Kidney (tissue), 14 donors: Measurements from ENCODE around the gene PRKCQ. TPM values are rescaled to one million over a fixed set of nuclear protein-coding genes. Genes with fewer than 3 reads are reported as not detected.

Experiments
- DNase-seq, 5 donors: peaks; one replicate each; pipeline ENCODE4 v3.0.0-alpha.2; 2013 to 2020
- FAIRE-seq: peaks from 2 replicates; lab custom pipeline; 2012; peaks lifted over from hg19 to GRCh38; lab: Jason Lieb, UNC
- H3K27ac ChIP-seq, 2 donors: one replicate each; pipeline ENCODE4 v1.7.0; 2013; ENCODE audit warnings: low read depth in 2 of 2, low read length in 2 of 2, inconsistent platforms in 1 of 2
- H3K27me3 ChIP-seq: one replicate; pipeline ENCODE4 v1.7.1; 2013; ENCODE audit warnings: low read length, inconsistent platforms; ENCODE audit not compliant: control insufficient read depth, insufficient read depth
- H3K36me3 ChIP-seq, 3 donors: one replicate each; pipeline versions ENCODE4 v1.7.0 to v1.7.1; 2013; ENCODE audit warnings: low read length in 3 of 3, control low read depth in 1 of 3, inconsistent platforms in 1 of 3; ENCODE audit not compliant: insufficient read depth in 3 of 3, control insufficient read depth in 2 of 3
- H3K4me1 ChIP-seq, 3 donors: one replicate each; pipeline versions ENCODE4 v1.7.0 to v1.7.1; 2013; ENCODE audit warnings: low read length in 3 of 3, inconsistent platforms in 1 of 3, low read depth in 1 of 3; ENCODE audit not compliant: control insufficient read depth in 2 of 3, insufficient read depth in 2 of 3
- H3K4me3 ChIP-seq, 3 donors: one replicate each; pipeline versions ENCODE4 v1.7.0 to v1.8.1; 2013; ENCODE audit warnings: low read length in 3 of 3, control low read depth in 1 of 3, inconsistent platforms in 1 of 3
- H3K9ac ChIP-seq, 3 donors: one replicate each; pipeline versions ENCODE4 v1.7.0 to v1.7.1; 2013; ENCODE audit warnings: low read length in 3 of 3, control low read depth in 1 of 3, inconsistent platforms in 1 of 3
- H3K9me3 ChIP-seq, 3 donors: one replicate each; pipeline versions ENCODE4 v1.7.0 to v1.7.1; 2013; ENCODE audit warnings: low read length in 3 of 3, control low read depth in 1 of 3, inconsistent platforms in 1 of 3; ENCODE audit not compliant: control insufficient read depth in 2 of 3, insufficient read depth in 1 of 3
- intact Hi-C: fragments of 100-400 bp; cut with DNase I; formaldehyde crosslinking; loops from one replicate; pipeline ENCODE4 v1.11.1; 2022
- polyA plus RNA-seq: library from polyadenylated mRNA; stranded (reverse); fragments of 350-450 nt; fragmentation: Illumina TruSeq; extraction: RNeasy Lipid Tissue Mini Kit (QIAGEN cat#74804); gene quantifications from one replicate; pipeline ENCODE4 v1.2.3, GENCODE V29; 2014; ENCODE audit warnings: low read depth, low replicate concordance; ENCODE audit not compliant: insufficient read depth
- total RNA-seq: library from RNA; stranded (reverse); fragmentation: NEBNext Ultra II Directional; extraction: Animal tissue kit (Norgen Biotek cat#: 25700); gene quantifications from one replicate; pipeline ENCODE4 v1.2.1, GENCODE V29; 2021
- TF ChIP-seq, protein P1 (sequence below): IDR thresholded peaks from 3 replicates; pipeline ENCODE4 v1.5.1; 2012; ENCODE audit warnings: mild to moderate bottlenecking, moderate library complexity, borderline replicate concordance; ENCODE audit not compliant: insufficient read depth; ENCODE audit errors: extremely low read depth
- donor health status: control.
- donor health status: control.
- donor health status: control.
- donor health status: control.
- donor health status: control.
- donor health status: DM: yes; HTN: yes; CAD: no.
- donor health status: Normal renal cell carcinoma (clear cell type).

Gene PRKCQ
- total and polyA plus RNA-seq, 2 donors from 2014 or later: 6.1 to 17.5 TPM

DNA sequence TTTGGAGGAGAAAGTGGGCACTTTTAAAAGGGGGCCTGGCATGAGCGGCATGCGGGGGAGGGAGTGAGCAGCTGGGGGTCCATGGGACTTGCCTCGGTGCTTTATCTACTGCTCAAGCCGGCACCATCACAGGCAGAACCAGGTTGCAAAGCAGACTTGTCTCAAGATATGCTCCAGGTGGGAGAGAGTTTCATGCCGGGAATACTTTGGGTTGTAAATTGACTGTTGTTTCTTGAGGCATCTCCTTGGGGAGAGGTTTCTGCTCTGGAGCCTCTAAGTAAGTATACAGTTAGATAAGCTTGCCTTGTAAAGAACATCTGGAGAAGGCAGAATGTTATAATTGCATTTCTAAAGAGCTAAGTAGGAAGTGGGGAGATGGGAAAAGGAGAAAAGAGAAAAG is 42.8 kb upstream of the PRKCQ start:
- Histone ChIP-seq H3K4me1 (no peaks in the 10 kb centered on the region), H3K27me3 (no peaks in the 10 kb centered on the region), H3K4me3 (no peak overlapping the region), H3K9me3 (no peaks in the 10 kb centered on the region), H3K36me3 (no peaks in the 10 kb centered on the region), H3K9ac (no peak overlapping the region), H3K27ac (no peak overlapping the region)
- DNase-seq: no peak
- no peak for FAIRE-seq
- intact Hi-C loops: no loop called here
- TF ChIP-seq, protein P1, sequence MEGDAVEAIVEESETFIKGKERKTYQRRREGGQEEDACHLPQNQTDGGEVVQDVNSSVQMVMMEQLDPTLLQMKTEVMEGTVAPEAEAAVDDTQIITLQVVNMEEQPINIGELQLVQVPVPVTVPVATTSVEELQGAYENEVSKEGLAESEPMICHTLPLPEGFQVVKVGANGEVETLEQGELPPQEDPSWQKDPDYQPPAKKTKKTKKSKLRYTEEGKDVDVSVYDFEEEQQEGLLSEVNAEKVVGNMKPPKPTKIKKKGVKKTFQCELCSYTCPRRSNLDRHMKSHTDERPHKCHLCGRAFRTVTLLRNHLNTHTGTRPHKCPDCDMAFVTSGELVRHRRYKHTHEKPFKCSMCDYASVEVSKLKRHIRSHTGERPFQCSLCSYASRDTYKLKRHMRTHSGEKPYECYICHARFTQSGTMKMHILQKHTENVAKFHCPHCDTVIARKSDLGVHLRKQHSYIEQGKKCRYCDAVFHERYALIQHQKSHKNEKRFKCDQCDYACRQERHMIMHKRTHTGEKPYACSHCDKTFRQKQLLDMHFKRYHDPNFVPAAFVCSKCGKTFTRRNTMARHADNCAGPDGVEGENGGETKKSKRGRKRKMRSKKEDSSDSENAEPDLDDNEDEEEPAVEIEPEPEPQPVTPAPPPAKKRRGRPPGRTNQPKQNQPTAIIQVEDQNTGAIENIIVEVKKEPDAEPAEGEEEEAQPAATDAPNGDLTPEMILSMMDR: no peak

DNA sequence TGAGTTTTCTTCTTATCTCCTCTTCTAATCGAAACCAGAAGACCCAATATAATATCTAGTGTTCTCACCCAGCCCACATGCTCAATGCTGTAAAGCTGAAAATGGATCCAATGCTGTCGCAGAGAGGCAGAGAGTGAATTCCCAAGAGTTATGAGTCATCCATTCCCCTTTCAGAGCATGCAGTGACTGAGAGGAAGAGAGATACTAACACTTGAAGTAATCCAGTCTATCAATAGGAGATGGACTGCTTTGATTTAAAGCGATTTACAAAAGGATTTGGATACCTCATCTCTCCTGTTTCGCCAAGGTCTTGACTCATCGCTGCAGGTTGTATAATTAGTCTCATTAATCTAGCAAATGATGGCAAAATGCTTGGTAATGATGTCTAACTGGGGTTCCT is 41.5 kb upstream of the PRKCQ start:
- H3K9ac ChIP-seq: no peak overlapping the region
- intact Hi-C loops: no loop called here
- TF ChIP-seq, protein P1: no peak
- H3K9me3 ChIP-seq: no peaks in the 10 kb centered on the region
- no peaks in the 10 kb centered on the region for H3K36me3 ChIP-seq
- H3K4me3 ChIP-seq: no peak overlapping the region
- H3K4me1 ChIP-seq: no peaks in the 10 kb centered on the region
- no peak for DNase-seq
- H3K27me3 ChIP-seq: no peaks in the 10 kb centered on the region
- H3K27ac ChIP-seq: no peak overlapping the region
- FAIRE-seq: no peak

DNA sequence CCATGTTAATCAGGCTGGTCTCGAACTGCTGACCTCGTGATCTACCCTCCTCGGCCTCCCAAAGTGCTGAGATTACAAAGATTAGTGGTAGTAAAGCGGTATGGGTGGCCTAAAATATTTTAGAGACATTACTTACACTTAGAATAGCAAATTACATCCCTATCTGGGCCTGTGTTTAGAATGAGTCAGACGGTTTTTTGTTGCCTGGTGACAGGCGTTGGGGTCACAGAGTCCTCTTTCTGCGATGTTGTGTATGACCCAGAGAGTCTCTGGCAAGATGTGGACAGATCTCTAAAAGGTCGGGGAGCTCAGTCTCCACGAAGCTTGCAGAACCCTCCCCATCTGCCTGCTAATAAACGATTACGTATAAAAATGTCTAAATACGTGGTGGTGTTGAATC is 39.6 kb upstream of the PRKCQ start:
- no peaks in the 10 kb centered on the region for H3K27me3 ChIP-seq
- DNase-seq (no peak), FAIRE-seq (no peak)
- H3K36me3 ChIP-seq: no peaks in the 10 kb centered on the region
- no peak overlapping the region for H3K9ac ChIP-seq
- H3K4me1 ChIP-seq: no peaks in the 10 kb centered on the region
- H3K9me3 ChIP-seq: no peaks in the 10 kb centered on the region
- no peak overlapping the region for H3K4me3 ChIP-seq
- TF ChIP-seq, protein P1: no peak
- intact Hi-C loops: no loop called here
- H3K27ac ChIP-seq: no peak overlapping the region

DNA sequence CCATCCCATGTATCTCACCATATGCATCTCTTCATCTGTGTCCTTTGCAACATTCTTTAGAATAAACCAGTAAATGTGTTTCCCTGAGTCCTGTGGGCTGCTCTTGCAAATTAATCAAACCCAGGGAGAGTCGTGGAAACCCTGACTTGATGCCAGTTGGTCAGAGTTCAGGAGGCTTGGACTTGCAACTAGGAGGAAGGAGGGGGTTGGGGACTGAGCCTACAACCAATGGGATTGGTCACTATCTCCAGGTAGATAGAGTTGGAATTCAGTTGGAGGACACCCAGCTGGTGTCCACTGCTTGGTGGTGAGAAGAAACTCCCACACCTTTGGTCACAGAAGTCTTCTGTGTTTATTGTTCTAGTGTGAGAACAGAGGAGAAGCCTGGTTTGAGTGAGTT is 38.3 kb upstream of the PRKCQ start:
- intact Hi-C loops: no loop called here
- H3K36me3 ChIP-seq: no peaks in the 10 kb centered on the region
- no peaks in the 10 kb centered on the region for H3K9me3 ChIP-seq
- H3K27me3 ChIP-seq: no peaks in the 10 kb centered on the region
- FAIRE-seq: no peak
- H3K27ac ChIP-seq: no peak overlapping the region
- TF ChIP-seq, protein P1: no peak
- no peak overlapping the region for H3K4me3 ChIP-seq
- peak in 2 of 5 donors; percentile 10 to 28 for DNase-seq
- H3K4me1 ChIP-seq: no peaks in the 10 kb centered on the region
- H3K9ac ChIP-seq: no peak overlapping the region
